ENCODE results near the gene CLEC4A. TPM values are rescaled to one million over a fixed set of nuclear protein-coding genes. Genes with fewer than 3 reads are reported as not detected.
"Not testable (repeated sequence)": the region's sequence is repeated elsewhere in the genome, so short reads cannot be mapped to it uniquely, and the experiment has no call there.

The CLEC4A gene
- total and polyA plus RNA-seq, 5 experiments from 2014 or later = 0.39 to 2.9 (median 0.82) TPM

GRCh38 chr12:8088574-8088973 is 34.8 kb upstream of the CLEC4A start:
- peaks cover 5 to 60% (median 28%) of the 10 kb centered on the region in 3 donors for H3K36me3 Mint-ChIP-seq
- DNase-seq = peak in 8 of 10 donors; percentile 12 to 52 (median 27)
- H3K27ac Mint-ChIP-seq = peak overlapping the region; percentile 90 to 95 (median 94)
- no peaks in the 10 kb centered on the region for H3K9me3 Mint-ChIP-seq
- POLR2A ChIA-PET = interaction anchor here (0.6 to 0.9 kb wide), 3 partner anchors 12 to 155 kb away, joined by 3 read pairs; no protein-coding TSS in a partner anchor
- no peaks in the 10 kb centered on the region for H3K27me3 Mint-ChIP-seq
- peak overlapping the region; percentile 64 to 83 (median 78) for H3K4me3 Mint-ChIP-seq
- peak; percentile 96 to 98 for ATAC-seq
- H3K4me1 Mint-ChIP-seq = peaks cover 25 to 69% (median 45%) of the 10 kb centered on the region in 4 donors

GRCh38 chr12:8089277-8089676 is 34.1 kb upstream of the CLEC4A start:
- POLR2A ChIA-PET = interaction anchor here (0.9 kb wide), 2 partner anchors 51 to 154 kb away, joined by 3 read pairs; no protein-coding TSS in a partner anchor
- H3K36me3 Mint-ChIP-seq = peaks cover 5 to 61% (median 28%) of the 10 kb centered on the region in 3 donors
- peaks cover 21 to 62% (median 38%) of the 10 kb centered on the region in 4 donors for H3K4me1 Mint-ChIP-seq
- not testable (repeated sequence) for H3K9me3 Mint-ChIP-seq, H3K27me3 Mint-ChIP-seq, DNase-seq, ATAC-seq
- H3K27ac Mint-ChIP-seq = peak overlapping the region in 9 of 10 donors; percentile 77 to 95 (median 94)
- H3K4me3 Mint-ChIP-seq = peak overlapping the region in 4 of 10 donors; percentile 76 to 79 (median 78)

- Mint-ChIP-seq H3K27ac (peak overlapping the region in 9 of 10 donors; percentile 52 to 82 (median 74)), H3K36me3 (peaks cover 7 to 61% (median 30%) of the 10 kb centered on the region in 3 donors), H3K9me3 (no peaks in the 10 kb centered on the region), H3K27me3 (no peaks in the 10 kb centered on the region), H3K4me3 (peak overlapping the region in 1 of 10 donors; percentile 79), H3K4me1 (peaks cover 17 to 60% (median 34%) of the 10 kb centered on the region in 4 donors)
- no peak for ATAC-seq
- no peak for DNase-seq
- POLR2A ChIA-PET = no interaction called here
Measured at GRCh38 chr12:8089716-8090115, 33.7 kb upstream of the CLEC4A start.

- Mint-ChIP-seq H3K27me3 (no peaks in the 10 kb centered on the region), H3K27ac (peak overlapping the region in 2 of 10 donors; percentile 40 to 53), H3K4me1 (peaks cover 10 to 41% (median 22%) of the 10 kb centered on the region in 4 donors), H3K9me3 (no peaks in the 10 kb centered on the region), H3K36me3 (peaks cover 22 to 80% (median 44%) of the 10 kb centered on the region in 3 donors), H3K4me3 (no peak overlapping the region)
- POLR2A ChIA-PET = interaction anchor here (0.6 to 1.0 kb wide), 2 partner anchors 11 to 138 kb away, joined by 3 to 4 read pairs; partner anchors contain the start of gene NECAP1
- ATAC-seq (no peak), DNase-seq (no peak)
Measured at GRCh38 chr12:8093291-8093690, 30.1 kb upstream of the CLEC4A start.

- DNase-seq (no peak), ATAC-seq (no peak)
- Mint-ChIP-seq H3K27ac (peak overlapping the region in 8 of 10 donors; percentile 5 to 72 (median 34)), H3K36me3 (peaks cover 22 to 88% (median 35%) of the 10 kb centered on the region in 3 donors), H3K27me3 (no peaks in the 10 kb centered on the region), H3K4me3 (no peak overlapping the region), H3K9me3 (no peaks in the 10 kb centered on the region), H3K4me1 (peaks cover 7 to 16% (median 12%) of the 10 kb centered on the region in 4 donors)
- POLR2A ChIA-PET = interaction anchor here (0.6 kb wide), 1 partner anchor 166 kb away, joined by 6 read pairs; no protein-coding TSS in a partner anchor
Measured at GRCh38 chr12:8096281-8096915, 27.0 kb upstream of the CLEC4A start.

GRCh38 chr12:8099235-8099634 is 24.2 kb upstream of the CLEC4A start:
- no peak for DNase-seq
- Mint-ChIP-seq H3K36me3 (peaks cover 17 to 66% (median 25%) of the 10 kb centered on the region in 3 donors), H3K27me3 (no peaks in the 10 kb centered on the region), H3K27ac (peak overlapping the region in 3 of 10 donors; percentile 5 to 11 (median 5)), H3K4me3 (no peak overlapping the region), H3K4me1 (peaks cover 7 to 14% (median 8%) of the 10 kb centered on the region in 4 donors), H3K9me3 (no peaks in the 10 kb centered on the region)
- peak in 1 of 2 donors; percentile 20 for ATAC-seq
- POLR2A ChIA-PET = no interaction called here

GRCh38 chr12:8108808-8109398 is 14.5 kb upstream of the CLEC4A start:
- POLR2A ChIA-PET = interaction anchor here (0.5 kb wide), 1 partner anchor 1420 kb away, joined by 4 read pairs; no protein-coding TSS in a partner anchor
- peaks cover 4 to 6% (median 5%) of the 10 kb centered on the region in 4 donors for H3K4me1 Mint-ChIP-seq
- H3K36me3 Mint-ChIP-seq = peaks cover 5 to 30% (median 30%) of the 10 kb centered on the region in 3 donors
- ATAC-seq (peak; percentile 80 to 91), DNase-seq (peak; percentile 51 to 88 (median 76))
- H3K4me3 Mint-ChIP-seq = peak overlapping the region in 1 of 10 donors; percentile 18
- H3K27me3 Mint-ChIP-seq = no peaks in the 10 kb centered on the region
- peak overlapping the region in 1 of 10 donors; percentile 48 for H3K27ac Mint-ChIP-seq
- H3K9me3 Mint-ChIP-seq = peaks cover 0 to 2% (median 0%) of the 10 kb centered on the region in 9 donors

GRCh38 chr12:8113117-8113516 is 10.3 kb upstream of the CLEC4A start:
- H3K9me3 Mint-ChIP-seq, H3K27me3 Mint-ChIP-seq, DNase-seq, H3K4me1 Mint-ChIP-seq, POLR2A ChIA-PET, H3K4me3 Mint-ChIP-seq, H3K27ac Mint-ChIP-seq, ATAC-seq: not testable (repeated sequence)
- peaks cover 0 to 29% (median 17%) of the 10 kb centered on the region in 3 donors for H3K36me3 Mint-ChIP-seq

GRCh38 chr12:8120072-8120713 is 3.2 kb upstream of the CLEC4A start:
- POLR2A ChIA-PET = no interaction called here
- Mint-ChIP-seq H3K4me3 (no peak overlapping the region), H3K4me1 (peaks cover 0 to 17% (median 8%) of the 10 kb centered on the region in 4 donors), H3K9me3 (no peaks in the 10 kb centered on the region), H3K27ac (no peak overlapping the region), H3K36me3 (peaks cover 0 to 40% (median 8%) of the 10 kb centered on the region in 3 donors), H3K27me3 (no peaks in the 10 kb centered on the region)
- DNase-seq = no peak
- ATAC-seq = no peak

GRCh38 chr12:8127138-8127537 is 3.7 kb downstream of the CLEC4A start:
- ATAC-seq = peak; percentile 87 to 97
- H3K27ac Mint-ChIP-seq = peak overlapping the region in 8 of 10 donors; percentile 3 to 89 (median 47)
- POLR2A ChIA-PET = no interaction called here

GRCh38 chr12:8133636-8134397 is 10.4 kb downstream of the CLEC4A start:
- DNase-seq, H3K4me1 Mint-ChIP-seq, H3K9me3 Mint-ChIP-seq, H3K4me3 Mint-ChIP-seq, POLR2A ChIA-PET, H3K27me3 Mint-ChIP-seq, ATAC-seq: not testable (repeated sequence)
- peak overlapping the region in 1 of 10 donors; percentile 3 for H3K27ac Mint-ChIP-seq
- peaks cover 7 to 54% (median 21%) of the 10 kb centered on the region in 3 donors for H3K36me3 Mint-ChIP-seq

More at GRCh38 chr12:8127138-8127537, 3.7 kb downstream of the CLEC4A start:
- peaks cover 8 to 37% (median 22%) of the 10 kb centered on the region in 4 donors for H3K4me1 Mint-ChIP-seq
- H3K4me3 Mint-ChIP-seq = peak overlapping the region in 5 of 10 donors; percentile 1 to 54 (median 11)
- H3K9me3 Mint-ChIP-seq = no peaks in the 10 kb centered on the region
- DNase-seq = peak in 5 of 10 donors; percentile 26 to 64 (median 47)
- H3K36me3 Mint-ChIP-seq = peaks cover 3 to 46% (median 5%) of the 10 kb centered on the region in 3 donors
- no peaks in the 10 kb centered on the region for H3K27me3 Mint-ChIP-seq
